HepG2 (cell line): ENCODE results near the gene FJX1. TPM values are rescaled to one million over a fixed set of nuclear protein-coding genes. Genes with fewer than 3 reads are reported as not detected.

Source experiments
- CAMTA2 ChIP-seq: sonication (generic); formaldehyde crosslinking; IDR thresholded peaks from 2 replicates; pipeline ENCODE4 v1.4.0; 2020; ENCODE audit warnings: mild to moderate bottlenecking, missing genetic modification reagents, borderline replicate concordance
- CCDC6 ChIP-seq: sonication (generic); formaldehyde crosslinking; IDR thresholded peaks from 2 replicates; pipeline ENCODE4 v1.8.1; 2022; ENCODE audit warnings: mild to moderate bottlenecking, missing genetic modification reagents, moderate library complexity
- EED ChIP-seq: sonication (generic); formaldehyde crosslinking; IDR thresholded peaks from 2 replicates; pipeline ENCODE4 v1.5.0; 2020; ENCODE audit warnings: mild to moderate bottlenecking, missing genetic modification reagents
- ETV6 ChIP-seq: sonication (generic); formaldehyde crosslinking; conservative IDR thresholded peaks from 2 replicates; pipeline ENCODE4 v1.4.0; 2020; ENCODE audit warnings: missing genetic modification reagents
- IKZF1 ChIP-seq: fragments of 450-650 bp; IDR thresholded peaks from 2 replicates; pipeline ENCODE4 v1.7.1; 2016
- KAT8 ChIP-seq: IDR thresholded peaks from 2 replicates; pipeline ENCODE4 v1.6.1; 2016; ENCODE audit warnings: missing genetic modification reagents, missing compliant biosample characterization
- NR2F2 ChIP-seq: IDR thresholded peaks from 2 replicates; pipeline ENCODE4 v1.6.1; 2012; ENCODE audit warnings: low read depth, inconsistent platforms, borderline replicate concordance
- RAD51 ChIP-seq: fragments of 450-650 bp; IDR thresholded peaks from 2 replicates; pipeline ENCODE4 v1.6.1; 2016; ENCODE audit warnings: borderline replicate concordance
- SSRP1 ChIP-seq: IDR thresholded peaks from 2 replicates; pipeline ENCODE4 v1.6.1; 2016; ENCODE audit warnings: control low read depth
- TCF12 ChIP-seq, 2 experiments: fragments of 450-650 bp in 1 of 2; sonication (generic) in 1 of 2; formaldehyde crosslinking in 1 of 2; IDR thresholded peaks; 2 replicates each; pipeline versions ENCODE4 v1.6.1 to v1.8.0; 2017 to 2022; ENCODE audit warnings: antibody characterized with exemption in 1 of 2, mild to moderate bottlenecking in 1 of 2, missing genetic modification reagents in 1 of 2, moderate library complexity in 1 of 2
- TGIF2 ChIP-seq: IDR thresholded peaks from 2 replicates; pipeline ENCODE4 v1.6.1; 2016; ENCODE audit warnings: control low read depth, missing compliant biosample characterization
- TOE1 ChIP-seq: sonication (generic); formaldehyde crosslinking; IDR thresholded peaks from 2 replicates; pipeline ENCODE4 v1.4.0; 2020; ENCODE audit warnings: mild to moderate bottlenecking, missing genetic modification reagents
- ZBTB21 ChIP-seq: sonication (generic); formaldehyde crosslinking; IDR thresholded peaks from 2 replicates; pipeline ENCODE4 v1.4.0; 2020; ENCODE audit warnings: missing genetic modification reagents
- ZFAT ChIP-seq: sonication (generic); formaldehyde crosslinking; conservative IDR thresholded peaks from 2 replicates; pipeline ENCODE4 v1.8.1; 2023; ENCODE audit warnings: missing genetic modification reagents, inconsistent platforms
- ZNF207 ChIP-seq: fragments of 450-650 bp; IDR thresholded peaks from 2 replicates; pipeline ENCODE4 v1.6.1; 2016; ENCODE audit warnings: antibody characterized with exemption, borderline replicate concordance
- ZNF670 ChIP-seq: sonication (generic); formaldehyde crosslinking; IDR thresholded peaks from 2 replicates; pipeline ENCODE4 v1.8.0; 2022; ENCODE audit warnings: mild to moderate bottlenecking, missing genetic modification reagents, borderline replicate concordance
- ZSCAN12 ChIP-seq: sonication (generic); formaldehyde crosslinking; IDR thresholded peaks from 2 replicates; pipeline ENCODE4 v1.9.0; 2021; ENCODE audit warnings: mild to moderate bottlenecking, missing genetic modification reagents
- polyA plus RNA-seq, 8 experiments: library from polyadenylated mRNA; depleted of rRNA in 3 of 8; stranded (reverse) in 7 of 8; unstranded in 1 of 8; fragments of >200 nt; fragmentation: Illumina TruSeq in 4 of 8; extraction: Trizol in 4 of 8; gene quantifications; 2 replicates each; pipeline versions ENCODE4 v1.2.1 to v1.2.3, GENCODE V29; 2011 to 2016; ENCODE audit warnings: low read depth in 4 of 8, missing spikeins in 1 of 8, mixed read lengths in 1 of 8; ENCODE audit not compliant: insufficient read depth in 1 of 8
- total RNA-seq, 5 experiments: library from RNA; depleted of rRNA; stranded (reverse); fragments of >200 nt; fragmentation: Illumina TruSeq; extraction: Trizol; gene quantifications; 2 replicates each; pipeline ENCODE4 v1.2.3, GENCODE V29; 2016; ENCODE audit warnings: low read depth in 1 of 5
- TF ChIP-seq, protein P1 (sequence below): sonication (generic); formaldehyde crosslinking; IDR thresholded peaks from 2 replicates; pipeline ENCODE4 v1.4.0; 2020; ENCODE audit warnings: low read depth, mild to moderate bottlenecking, missing genetic modification reagents
- TF ChIP-seq, protein P2 (sequence below): sonication (generic); formaldehyde crosslinking; IDR thresholded peaks from 2 replicates; pipeline ENCODE4 v1.4.0; 2020; ENCODE audit warnings: mild to moderate bottlenecking, missing genetic modification reagents
- TF ChIP-seq, protein P3 (sequence below): fragments of 450-650 bp; IDR thresholded peaks from 2 replicates; pipeline ENCODE4 v1.6.1; 2017; ENCODE audit warnings: mild to moderate bottlenecking
- TF ChIP-seq, protein P4 (sequence below): sonication (generic); formaldehyde crosslinking; IDR thresholded peaks from 2 replicates; pipeline ENCODE4 v1.8.0; 2022; ENCODE audit warnings: missing genetic modification reagents, mild to moderate bottlenecking, borderline replicate concordance
- TF ChIP-seq, protein P5 (sequence below): sonication (generic); formaldehyde crosslinking; IDR thresholded peaks from 2 replicates; pipeline ENCODE4 v1.9.0; 2021; ENCODE audit warnings: missing genetic modification reagents, mild to moderate bottlenecking, borderline replicate concordance

FJX1 gene
- total and polyA plus RNA-seq, 2 of the 13 experiments (the other 11 are each of a cell fraction or from before 2014, with no cell fraction given) = 0.40 to 0.82 TPM

DNA sequence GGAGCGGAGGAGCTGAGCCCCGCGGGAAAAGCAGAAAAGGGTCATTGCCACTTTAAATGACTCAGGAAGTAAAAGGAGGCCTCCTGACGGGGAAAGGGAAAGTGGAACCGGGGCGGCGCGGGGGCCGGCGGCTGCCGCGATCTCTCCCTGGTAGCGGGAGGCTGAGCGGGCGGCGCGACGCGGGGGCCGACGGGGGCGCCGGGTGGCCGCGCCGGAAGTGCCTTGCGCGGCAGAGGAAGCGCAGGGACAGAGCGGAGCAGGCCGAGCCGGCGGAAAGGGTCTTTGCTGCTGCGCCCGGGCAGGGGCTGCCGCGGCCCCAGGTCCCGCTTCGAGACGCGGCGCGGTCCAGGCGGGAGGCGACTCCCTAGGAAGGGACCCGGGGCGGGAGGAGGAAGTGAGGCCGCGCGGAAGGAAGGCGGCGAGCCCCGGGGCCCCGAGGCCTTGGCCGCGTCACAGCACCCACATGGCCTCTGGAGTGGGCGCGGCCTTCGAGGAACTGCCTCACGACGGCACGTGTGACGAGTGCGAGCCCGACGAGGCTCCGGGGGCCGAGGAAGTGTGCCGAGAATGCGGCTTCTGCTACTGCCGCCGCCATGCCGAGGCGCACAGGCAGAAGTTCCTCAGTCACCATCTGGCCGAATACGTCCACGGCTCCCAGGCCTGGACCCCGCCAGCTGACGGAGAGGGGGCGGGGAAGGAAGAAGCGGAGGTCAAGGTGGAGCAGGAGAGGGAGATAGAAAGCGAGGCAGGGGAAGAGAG is 44.6 kb downstream of the FJX1 start, which contains the start of gene TRIM44 (continued):
- TF ChIP-seq, protein P1, sequence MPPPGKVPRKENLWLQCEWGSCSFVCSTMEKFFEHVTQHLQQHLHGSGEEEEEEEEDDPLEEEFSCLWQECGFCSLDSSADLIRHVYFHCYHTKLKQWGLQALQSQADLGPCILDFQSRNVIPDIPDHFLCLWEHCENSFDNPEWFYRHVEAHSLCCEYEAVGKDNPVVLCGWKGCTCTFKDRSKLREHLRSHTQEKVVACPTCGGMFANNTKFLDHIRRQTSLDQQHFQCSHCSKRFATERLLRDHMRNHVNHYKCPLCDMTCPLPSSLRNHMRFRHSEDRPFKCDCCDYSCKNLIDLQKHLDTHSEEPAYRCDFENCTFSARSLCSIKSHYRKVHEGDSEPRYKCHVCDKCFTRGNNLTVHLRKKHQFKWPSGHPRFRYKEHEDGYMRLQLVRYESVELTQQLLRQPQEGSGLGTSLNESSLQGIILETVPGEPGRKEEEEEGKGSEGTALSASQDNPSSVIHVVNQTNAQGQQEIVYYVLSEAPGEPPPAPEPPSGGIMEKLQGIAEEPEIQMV (CRISPR knock-in tag) = peak; percentile 95
- TF ChIP-seq EED (CRISPR knock-in tag) = peak; percentile 96
- TF ChIP-seq IKZF1 = no peak
- TF ChIP-seq TGIF2 (CRISPR knock-in tag) = peak; percentile 70; the same call in 1 of the 2 replicates
- TF ChIP-seq, protein P2, sequence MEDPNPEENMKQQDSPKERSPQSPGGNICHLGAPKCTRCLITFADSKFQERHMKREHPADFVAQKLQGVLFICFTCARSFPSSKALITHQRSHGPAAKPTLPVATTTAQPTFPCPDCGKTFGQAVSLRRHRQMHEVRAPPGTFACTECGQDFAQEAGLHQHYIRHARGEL (CRISPR knock-in tag) = peak; percentile 90; the same call in 1 of the 2 replicates
- TF ChIP-seq, protein P3, sequence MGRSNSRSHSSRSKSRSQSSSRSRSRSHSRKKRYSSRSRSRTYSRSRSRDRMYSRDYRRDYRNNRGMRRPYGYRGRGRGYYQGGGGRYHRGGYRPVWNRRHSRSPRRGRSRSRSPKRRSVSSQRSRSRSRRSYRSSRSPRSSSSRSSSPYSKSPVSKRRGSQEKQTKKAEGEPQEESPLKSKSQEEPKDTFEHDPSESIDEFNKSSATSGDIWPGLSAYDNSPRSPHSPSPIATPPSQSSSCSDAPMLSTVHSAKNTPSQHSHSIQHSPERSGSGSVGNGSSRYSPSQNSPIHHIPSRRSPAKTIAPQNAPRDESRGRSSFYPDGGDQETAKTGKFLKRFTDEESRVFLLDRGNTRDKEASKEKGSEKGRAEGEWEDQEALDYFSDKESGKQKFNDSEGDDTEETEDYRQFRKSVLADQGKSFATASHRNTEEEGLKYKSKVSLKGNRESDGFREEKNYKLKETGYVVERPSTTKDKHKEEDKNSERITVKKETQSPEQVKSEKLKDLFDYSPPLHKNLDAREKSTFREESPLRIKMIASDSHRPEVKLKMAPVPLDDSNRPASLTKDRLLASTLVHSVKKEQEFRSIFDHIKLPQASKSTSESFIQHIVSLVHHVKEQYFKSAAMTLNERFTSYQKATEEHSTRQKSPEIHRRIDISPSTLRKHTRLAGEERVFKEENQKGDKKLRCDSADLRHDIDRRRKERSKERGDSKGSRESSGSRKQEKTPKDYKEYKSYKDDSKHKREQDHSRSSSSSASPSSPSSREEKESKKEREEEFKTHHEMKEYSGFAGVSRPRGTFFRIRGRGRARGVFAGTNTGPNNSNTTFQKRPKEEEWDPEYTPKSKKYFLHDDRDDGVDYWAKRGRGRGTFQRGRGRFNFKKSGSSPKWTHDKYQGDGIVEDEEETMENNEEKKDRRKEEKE = no peak
- peak; percentile 99; the same call in 1 of the 2 replicates for TF ChIP-seq ZNF670 (CRISPR knock-in tag)
- 0 out of 2 replicates have a peak, but pooled peaks have one; percentile 36 for TF ChIP-seq ZBTB21 (CRISPR knock-in tag)
- peak; percentile 87 for TF ChIP-seq KAT8
- TF ChIP-seq, protein P4, sequence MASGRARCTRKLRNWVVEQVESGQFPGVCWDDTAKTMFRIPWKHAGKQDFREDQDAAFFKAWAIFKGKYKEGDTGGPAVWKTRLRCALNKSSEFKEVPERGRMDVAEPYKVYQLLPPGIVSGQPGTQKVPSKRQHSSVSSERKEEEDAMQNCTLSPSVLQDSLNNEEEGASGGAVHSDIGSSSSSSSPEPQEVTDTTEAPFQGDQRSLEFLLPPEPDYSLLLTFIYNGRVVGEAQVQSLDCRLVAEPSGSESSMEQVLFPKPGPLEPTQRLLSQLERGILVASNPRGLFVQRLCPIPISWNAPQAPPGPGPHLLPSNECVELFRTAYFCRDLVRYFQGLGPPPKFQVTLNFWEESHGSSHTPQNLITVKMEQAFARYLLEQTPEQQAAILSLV (CRISPR knock-in tag) = peak; percentile 97; the same call in 1 of the 2 replicates
- TF ChIP-seq NR2F2 = no peak
- TF ChIP-seq, protein P5, sequence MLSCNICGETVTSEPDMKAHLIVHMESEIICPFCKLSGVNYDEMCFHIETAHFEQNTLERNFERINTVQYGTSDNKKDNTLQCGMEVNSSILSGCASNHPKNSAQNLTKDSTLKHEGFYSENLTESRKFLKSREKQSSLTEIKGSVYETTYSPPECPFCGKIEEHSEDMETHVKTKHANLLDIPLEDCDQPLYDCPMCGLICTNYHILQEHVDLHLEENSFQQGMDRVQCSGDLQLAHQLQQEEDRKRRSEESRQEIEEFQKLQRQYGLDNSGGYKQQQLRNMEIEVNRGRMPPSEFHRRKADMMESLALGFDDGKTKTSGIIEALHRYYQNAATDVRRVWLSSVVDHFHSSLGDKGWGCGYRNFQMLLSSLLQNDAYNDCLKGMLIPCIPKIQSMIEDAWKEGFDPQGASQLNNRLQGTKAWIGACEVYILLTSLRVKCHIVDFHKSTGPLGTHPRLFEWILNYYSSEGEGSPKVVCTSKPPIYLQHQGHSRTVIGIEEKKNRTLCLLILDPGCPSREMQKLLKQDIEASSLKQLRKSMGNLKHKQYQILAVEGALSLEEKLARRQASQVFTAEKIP (CRISPR knock-in tag) = no peak
- TF ChIP-seq TCF12 (IDR thresholded peaks at IDR 0.05) = no peak
- TF ChIP-seq TCF12 (CRISPR knock-in tag; IDR thresholded peaks at IDR 0.05) = peak; percentile 70; the same call in 1 of the 2 replicates
- TF ChIP-seq ZFAT (CRISPR knock-in tag) = peak; percentile 97
- no peak for TF ChIP-seq SSRP1 (CRISPR knock-in tag)
- no peak for TF ChIP-seq ZNF207
- no peak; the same call in 1 of the 2 replicates for TF ChIP-seq TOE1 (CRISPR knock-in tag)
- peak; percentile 94; the same call in 1 of the 2 replicates for TF ChIP-seq CAMTA2 (CRISPR knock-in tag)
- TF ChIP-seq RAD51 = no peak
- peak; percentile 92 for TF ChIP-seq ETV6
- TF ChIP-seq CCDC6 (CRISPR knock-in tag) = peak; percentile 73
- peak; percentile 98 for TF ChIP-seq ZSCAN12
